Activated naive CD8-positive, alpha-beta T cell treated with anti-CD3 and anti-CD28 coated beads for 36 hours (primary cell): ENCODE results near the gene OPN1LW. TPM values are rescaled to one million over a fixed set of nuclear protein-coding genes. Genes with fewer than 3 reads are reported as not detected.
A peak's percentile ranks its signal among the peaks of the same experiment; 100 is the strongest.
"Not testable (repeated sequence)": the region's sequence is repeated elsewhere in the genome, so short reads cannot be mapped to it uniquely, and the experiment has no call there.

Experiments
- DNase-seq: peaks from one replicate; pipeline ENCODE4 v3.0.0; 2021
- H3K27ac Mint-ChIP-seq: one replicate; pipeline ENCODE4 v1.8.0; 2022; ENCODE audit warnings: mild to moderate bottlenecking, moderate library complexity, mixed read lengths
- H3K27me3 Mint-ChIP-seq: one replicate; pipeline ENCODE4 v1.8.0; 2022; ENCODE audit warnings: mild to moderate bottlenecking, mixed read lengths
- H3K36me3 Mint-ChIP-seq: one replicate; pipeline ENCODE4 v1.8.0; 2021; ENCODE audit warnings: mild to moderate bottlenecking, mixed read lengths
- H3K4me1 Mint-ChIP-seq: one replicate; pipeline ENCODE4 v1.8.0; 2021; ENCODE audit warnings: mixed read lengths
- H3K4me3 Mint-ChIP-seq: one replicate; pipeline ENCODE4 v1.8.0; 2022; ENCODE audit warnings: mild to moderate bottlenecking, moderate library complexity, mixed read lengths
- H3K9me3 Mint-ChIP-seq: one replicate; pipeline ENCODE4 v1.8.0; 2022; ENCODE audit warnings: mixed read lengths
- total RNA-seq, 2 experiments: library from RNA; stranded (reverse); gene quantifications; one replicate each; pipeline ENCODE4 v1.2.3, GENCODE V29; 2021

Gene OPN1LW
- not detected for total RNA-seq

DNA sequence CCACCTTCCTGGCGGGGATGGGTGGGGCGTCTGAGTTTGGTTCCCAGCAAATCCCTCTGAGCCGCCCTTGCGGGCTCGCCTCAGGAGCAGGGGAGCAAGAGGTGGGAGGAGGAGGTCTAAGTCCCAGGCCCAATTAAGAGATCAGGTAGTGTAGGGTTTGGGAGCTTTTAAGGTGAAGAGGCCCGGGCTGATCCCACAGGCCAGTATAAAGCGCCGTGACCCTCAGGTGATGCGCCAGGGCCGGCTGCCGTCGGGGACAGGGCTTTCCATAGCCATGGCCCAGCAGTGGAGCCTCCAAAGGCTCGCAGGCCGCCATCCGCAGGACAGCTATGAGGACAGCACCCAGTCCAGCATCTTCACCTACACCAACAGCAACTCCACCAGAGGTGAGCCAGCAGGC, at the start of gene OPN1LW:
Gene OPN1LW, plus strand, starts transcription at position 234 of the 400 bp plus-strand sequence. Its CDS starts 41 bp downstream, at position 275.
- H3K4me3 Mint-ChIP-seq, H3K27ac Mint-ChIP-seq, H3K4me1 Mint-ChIP-seq, H3K27me3 Mint-ChIP-seq, H3K36me3 Mint-ChIP-seq, DNase-seq, H3K9me3 Mint-ChIP-seq: not testable (repeated sequence)

DNA sequence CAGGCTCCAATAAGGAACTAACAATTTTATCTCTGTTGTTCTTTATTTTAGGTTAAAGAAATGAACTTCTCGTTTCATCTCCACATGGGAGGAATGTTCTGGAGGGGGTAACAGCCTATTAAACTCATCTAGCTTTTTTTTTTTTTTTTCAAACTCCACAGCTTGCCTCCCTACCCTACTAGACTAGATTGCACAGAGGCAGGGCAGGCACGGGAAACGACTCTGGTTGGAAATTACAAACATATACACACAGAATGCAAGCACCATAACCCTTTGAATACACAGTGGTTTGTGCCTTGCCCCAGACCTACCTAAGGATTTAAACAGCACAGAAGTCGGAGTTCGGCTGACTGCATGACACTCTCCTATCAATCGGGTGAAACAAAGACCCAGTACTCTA, 49.2 kb upstream of the OPN1LW start:
- Mint-ChIP-seq H3K9me3 (no peaks in the 10 kb centered on the region), H3K4me1 (peaks cover 61% of the 10 kb centered on the region), H3K27me3 (no peaks in the 10 kb centered on the region), H3K4me3 (peak overlapping the region; percentile 94), H3K36me3 (peaks cover 21% of the 10 kb centered on the region), H3K27ac (peak overlapping the region; percentile 39)
- no peak for DNase-seq

DNA sequence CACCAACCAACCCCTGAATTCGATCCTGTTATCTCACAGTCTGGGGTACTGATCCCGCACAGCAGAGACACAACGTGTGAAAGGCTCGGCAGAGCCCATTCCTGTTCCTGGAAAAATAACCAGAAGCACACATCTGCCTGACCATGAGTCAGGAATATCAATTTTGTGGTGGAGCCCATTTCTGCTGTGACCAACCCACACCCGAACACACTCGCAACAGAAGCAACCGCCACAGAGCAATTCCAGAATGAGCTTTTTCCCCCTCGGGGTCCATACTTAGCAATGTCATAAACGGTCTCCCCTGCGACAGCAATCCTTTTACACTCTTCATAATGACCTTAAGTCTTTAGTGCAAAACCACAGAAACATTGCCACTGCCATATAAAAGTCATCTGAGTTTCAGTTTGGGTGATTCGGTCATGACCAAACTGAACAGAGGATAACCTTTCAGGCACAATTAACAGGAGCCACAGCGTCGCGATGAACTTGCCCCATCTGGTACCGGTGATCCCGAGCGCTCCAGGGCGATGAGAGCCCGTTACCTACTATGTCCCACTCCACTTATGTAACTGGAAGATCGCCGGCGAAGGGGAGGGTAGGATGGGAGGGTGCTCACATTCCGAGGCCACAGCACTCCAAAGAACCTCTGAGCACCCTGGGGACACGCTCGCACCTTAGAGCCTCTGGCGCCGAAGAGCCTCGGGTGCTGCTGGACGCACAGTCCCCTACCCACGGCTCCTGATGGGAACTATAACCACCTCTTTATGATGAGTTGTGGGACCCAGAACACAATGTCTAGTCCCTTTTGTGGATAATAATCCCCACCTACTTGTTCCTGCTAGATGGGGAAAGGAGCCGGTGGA, 47.7 kb upstream of the OPN1LW start:
- Mint-ChIP-seq H3K36me3 (peaks cover 13% of the 10 kb centered on the region), H3K27me3 (no peaks in the 10 kb centered on the region), H3K4me3 (peak overlapping the region; percentile 94), H3K4me1 (peaks cover 57% of the 10 kb centered on the region), H3K27ac (peak overlapping the region; percentile 98), H3K9me3 (no peaks in the 10 kb centered on the region)
- peak; percentile 21 for DNase-seq

DNA sequence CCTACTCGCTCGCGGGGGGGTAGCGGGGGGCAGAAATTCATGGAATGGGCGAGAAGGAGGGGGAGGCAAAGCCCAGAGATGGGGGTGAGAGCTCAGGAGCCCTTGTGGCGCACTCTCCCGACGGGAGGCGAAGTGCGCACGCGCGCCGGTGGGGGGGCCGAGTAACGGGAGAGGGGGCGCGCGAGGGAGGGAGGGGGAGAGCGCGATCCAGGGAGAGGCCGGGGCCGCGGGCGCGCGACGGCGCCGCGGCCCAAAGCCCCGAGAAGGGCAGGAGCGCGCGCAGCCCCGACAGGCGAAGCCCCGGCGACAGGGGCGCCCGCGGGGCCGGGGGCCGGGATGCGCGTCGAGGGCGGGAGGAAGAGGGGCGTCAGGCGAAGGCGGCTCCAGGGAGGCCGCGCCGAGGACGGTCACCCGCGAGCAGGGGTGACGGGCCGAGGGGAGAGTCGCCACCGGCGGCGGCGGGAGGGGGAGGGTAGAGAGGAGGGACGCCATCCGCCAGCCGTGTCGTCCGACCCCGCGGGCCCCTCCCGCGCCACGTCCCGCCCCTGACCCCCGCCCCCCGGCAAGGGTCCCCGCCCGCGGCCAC, 46.9 kb upstream of the OPN1LW start:
- Mint-ChIP-seq H3K27ac (peak overlapping the region; percentile 98), H3K9me3 (no peaks in the 10 kb centered on the region), H3K36me3 (peaks cover 13% of the 10 kb centered on the region), H3K4me3 (peak overlapping the region; percentile 94), H3K4me1 (peaks cover 52% of the 10 kb centered on the region), H3K27me3 (no peaks in the 10 kb centered on the region)
- DNase-seq, result peak; percentile 73

DNA sequence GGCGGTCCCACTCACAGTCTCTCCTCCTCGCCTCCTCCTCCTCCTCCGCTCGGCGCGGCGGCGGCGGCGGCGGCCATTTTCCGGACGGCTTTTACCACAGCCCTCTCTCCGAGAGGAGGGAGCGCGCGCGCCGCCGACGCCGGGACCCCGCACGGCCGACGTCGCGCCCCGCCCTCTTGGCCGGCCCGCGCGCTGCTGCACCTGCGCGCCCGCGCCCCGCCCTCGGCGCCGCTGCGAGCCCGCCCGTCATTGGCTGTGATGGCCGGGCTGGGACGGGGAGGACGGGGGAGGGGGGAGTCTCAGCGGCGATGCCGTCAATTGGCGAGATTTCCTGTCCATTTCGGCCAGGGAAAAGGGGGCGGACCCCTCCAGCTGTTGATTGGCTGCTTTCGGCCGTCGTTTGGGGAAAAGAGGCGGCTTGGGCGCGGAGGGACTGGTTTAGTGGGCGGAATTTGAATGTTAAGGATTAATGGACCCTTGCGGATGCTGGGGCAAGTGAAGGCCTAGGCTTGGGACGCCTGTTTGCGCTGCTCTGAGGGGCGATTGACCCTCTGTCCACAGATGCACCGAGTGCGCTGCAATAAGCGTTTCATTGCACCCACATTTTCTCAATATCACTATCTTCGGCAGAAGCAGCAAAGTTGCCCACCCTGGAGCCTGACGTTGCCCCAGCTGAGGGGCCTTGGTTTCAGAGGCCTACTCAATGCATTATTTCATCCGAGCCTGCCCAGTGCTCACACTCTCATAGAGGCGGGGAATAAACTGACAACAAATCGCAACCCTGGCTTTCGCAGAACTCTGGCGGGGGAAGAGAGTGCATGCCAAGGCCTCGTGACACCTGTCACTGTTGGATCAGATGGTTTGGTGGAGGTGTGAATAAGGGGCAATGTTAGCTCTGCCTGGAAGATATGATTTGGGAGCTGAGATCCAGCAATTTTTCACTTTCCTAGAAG, 46.2 kb upstream of the OPN1LW start, which contains the start of gene MECP2:
Gene MECP2, minus strand, starts transcription at position 129 of the 953 bp plus-strand sequence.
- no peaks in the 10 kb centered on the region for H3K27me3 Mint-ChIP-seq
- no peaks in the 10 kb centered on the region for H3K9me3 Mint-ChIP-seq
- H3K4me3 Mint-ChIP-seq, result peak within 1 kb of the TSS; percentile 94
- H3K4me1 Mint-ChIP-seq, result peaks cover 44% of the 10 kb centered on the region
- DNase-seq, result peak; percentile 93
- H3K36me3 Mint-ChIP-seq, result peaks cover 13% of the 10 kb centered on the region
- H3K27ac Mint-ChIP-seq, result peak within 1 kb of the TSS; percentile 98

DNA sequence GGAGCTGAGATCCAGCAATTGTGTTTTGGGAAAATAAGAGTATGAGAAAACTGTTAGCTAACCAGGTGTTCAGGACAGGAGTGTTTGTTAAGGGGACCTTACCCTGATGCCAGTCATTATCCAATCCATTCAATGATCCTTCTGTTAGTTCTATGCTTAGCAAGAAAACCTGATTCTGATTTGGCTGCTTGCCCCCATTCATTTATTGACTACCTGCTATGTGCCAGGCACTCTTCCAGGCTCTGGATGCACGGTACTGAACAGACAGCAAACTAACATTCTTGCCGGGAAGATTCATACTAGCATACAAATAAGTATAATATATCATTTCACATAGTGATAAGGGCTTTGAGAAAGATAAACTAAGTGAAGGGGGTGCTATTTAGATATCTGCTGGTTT, 45.5 kb upstream of the OPN1LW start:
- peak overlapping the region; percentile 71 for H3K4me3 Mint-ChIP-seq
- H3K36me3 Mint-ChIP-seq, result peaks cover 13% of the 10 kb centered on the region
- H3K27ac Mint-ChIP-seq, result peak overlapping the region; percentile 79
- no peak for DNase-seq
- no peaks in the 10 kb centered on the region for H3K9me3 Mint-ChIP-seq
- H3K27me3 Mint-ChIP-seq, result no peaks in the 10 kb centered on the region
- H3K4me1 Mint-ChIP-seq, result peaks cover 39% of the 10 kb centered on the region

DNA sequence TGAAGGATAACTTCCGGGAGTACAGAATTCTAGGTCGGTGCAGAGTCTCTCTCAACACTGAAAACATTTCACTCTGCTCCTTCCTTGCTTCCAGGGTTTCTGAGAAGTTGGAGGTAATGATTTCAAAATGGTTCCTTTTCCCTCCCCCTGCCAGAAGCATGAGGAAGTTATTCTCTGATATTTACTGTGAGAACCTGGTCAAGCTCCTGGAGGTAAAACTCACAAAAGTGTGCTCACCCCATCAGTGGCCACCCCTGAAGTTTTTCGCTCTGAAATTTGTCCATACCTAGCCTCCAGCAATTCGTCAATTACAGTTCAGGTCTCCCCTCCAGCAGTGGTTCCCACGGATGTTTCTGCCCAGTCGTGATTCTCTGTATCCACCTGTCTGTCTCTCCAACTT, 30.3 kb upstream of the OPN1LW start:
- DNase-seq, result no peak
- Mint-ChIP-seq H3K9me3 (no peaks in the 10 kb centered on the region), H3K4me3 (no peak overlapping the region), H3K27me3 (no peaks in the 10 kb centered on the region), H3K4me1 (peaks cover 2% of the 10 kb centered on the region), H3K27ac (no peak overlapping the region), H3K36me3 (no peaks in the 10 kb centered on the region)

DNA sequence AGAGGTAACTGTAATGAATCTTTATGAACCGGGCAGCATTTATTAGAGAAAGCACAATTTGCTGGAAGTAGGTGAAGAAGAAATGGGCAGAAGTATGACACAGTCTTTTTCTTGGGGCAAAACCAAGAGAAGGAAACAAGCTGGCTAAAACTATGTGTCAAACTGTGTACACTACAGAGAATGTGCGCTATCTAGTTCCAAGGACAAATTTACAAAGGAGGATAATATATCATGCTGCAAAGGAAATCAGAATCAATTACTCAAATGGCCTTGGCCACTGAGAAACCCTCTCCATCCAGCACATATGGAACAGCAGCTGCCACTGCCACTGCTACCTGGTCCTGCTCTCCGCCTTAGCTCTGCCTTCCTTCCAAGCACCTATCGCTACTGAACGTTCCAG, 29.4 kb upstream of the OPN1LW start:
- H3K27ac Mint-ChIP-seq, result no peak overlapping the region
- H3K4me3 Mint-ChIP-seq, result no peak overlapping the region
- no peaks in the 10 kb centered on the region for H3K36me3 Mint-ChIP-seq
- H3K27me3 Mint-ChIP-seq, result no peaks in the 10 kb centered on the region
- no peaks in the 10 kb centered on the region for H3K9me3 Mint-ChIP-seq
- DNase-seq, result no peak
- peaks cover 2% of the 10 kb centered on the region for H3K4me1 Mint-ChIP-seq

DNA sequence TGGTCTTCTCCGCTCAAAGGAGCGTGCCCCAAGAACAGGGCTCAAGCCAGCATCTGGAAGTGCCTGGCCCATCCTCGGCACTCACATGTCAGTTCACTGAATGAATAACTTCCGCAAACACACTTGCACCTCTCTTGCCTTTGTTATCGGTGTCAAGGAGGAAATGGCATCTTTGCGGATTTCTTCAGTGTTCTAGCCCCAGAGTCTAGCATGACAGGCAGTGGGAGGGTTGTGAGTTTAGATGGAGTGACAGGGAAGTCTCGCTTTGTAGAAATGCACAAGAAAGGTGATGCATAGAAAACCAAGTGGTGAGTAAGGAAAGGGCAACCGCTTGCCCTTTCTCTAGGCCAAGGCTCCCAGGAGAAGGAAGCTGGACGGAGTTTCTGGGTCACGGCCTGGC, 29.0 kb upstream of the OPN1LW start:
- no peaks in the 10 kb centered on the region for H3K36me3 Mint-ChIP-seq
- DNase-seq, result no peak
- H3K27ac Mint-ChIP-seq, result no peak overlapping the region
- H3K4me1 Mint-ChIP-seq, result peaks cover 2% of the 10 kb centered on the region
- H3K27me3 Mint-ChIP-seq, result no peaks in the 10 kb centered on the region
- no peaks in the 10 kb centered on the region for H3K9me3 Mint-ChIP-seq
- no peak overlapping the region for H3K4me3 Mint-ChIP-seq

DNA sequence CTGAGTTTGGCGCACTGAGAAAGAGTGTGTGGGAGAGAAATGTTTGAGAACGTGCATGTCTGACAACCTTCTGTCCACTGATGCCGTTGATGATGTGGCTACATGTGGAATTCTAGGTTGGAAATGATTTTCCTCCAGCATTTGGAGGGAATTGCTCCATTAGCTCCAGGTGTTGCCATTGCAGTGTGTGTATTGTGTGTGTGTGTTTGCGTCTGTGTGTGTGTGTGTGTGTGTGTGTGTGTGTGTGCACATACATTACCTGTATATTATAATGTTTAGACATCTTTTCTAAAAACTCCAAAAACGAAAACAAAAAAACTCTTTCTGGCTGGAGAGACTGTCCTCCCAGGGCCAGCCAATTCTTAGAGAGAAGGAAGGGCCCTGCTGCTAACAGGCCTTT, 28.3 kb upstream of the OPN1LW start:
- no peaks in the 10 kb centered on the region for H3K36me3 Mint-ChIP-seq
- no peak overlapping the region for H3K4me3 Mint-ChIP-seq
- H3K27ac Mint-ChIP-seq, result no peak overlapping the region
- peaks cover 2% of the 10 kb centered on the region for H3K4me1 Mint-ChIP-seq
- H3K27me3 Mint-ChIP-seq, result no peaks in the 10 kb centered on the region
- peaks cover 1% of the 10 kb centered on the region for H3K9me3 Mint-ChIP-seq
- DNase-seq, result no peak

DNA sequence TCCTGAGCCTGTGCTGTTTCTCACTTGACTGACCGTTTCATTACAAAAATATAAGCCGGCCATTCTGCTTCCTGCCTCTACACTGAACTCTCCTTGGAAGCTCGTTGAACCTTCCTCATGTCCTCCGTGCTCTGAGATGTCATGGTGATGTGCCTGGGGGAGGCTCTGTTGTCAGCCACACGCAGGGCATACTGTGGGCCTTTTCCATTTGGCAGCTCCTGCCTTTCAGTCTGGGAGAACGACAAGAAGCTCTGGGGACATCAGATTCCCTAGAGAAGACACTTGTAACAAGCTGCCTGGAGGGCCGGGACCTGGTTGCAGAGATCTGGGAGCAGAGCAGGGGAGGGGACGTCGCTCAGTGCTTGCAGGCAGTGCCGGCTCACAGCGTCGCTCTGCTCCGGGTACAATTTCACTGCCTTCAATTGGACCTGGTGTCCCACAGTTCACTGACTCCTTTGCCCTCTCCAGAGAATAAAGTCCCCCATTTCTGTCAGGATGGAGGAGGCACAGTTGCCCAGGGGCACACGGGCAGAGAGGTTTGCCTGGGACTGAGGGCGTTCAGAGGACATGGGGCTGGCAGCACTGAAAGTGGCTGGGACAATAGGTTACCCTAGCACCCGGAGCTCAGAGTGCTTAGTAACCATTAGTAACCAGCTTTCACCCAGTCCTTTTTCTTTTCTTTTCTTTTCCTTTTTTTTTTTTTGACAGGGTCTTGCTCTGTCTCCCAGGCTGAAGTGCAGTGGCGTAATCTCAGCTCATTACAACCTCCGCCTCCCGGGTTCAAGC, 27.4 kb upstream of the OPN1LW start:
- Mint-ChIP-seq H3K27ac (no peak overlapping the region), H3K27me3 (no peaks in the 10 kb centered on the region), H3K9me3 (peaks cover 1% of the 10 kb centered on the region), H3K4me1 (no peaks in the 10 kb centered on the region), H3K4me3 (no peak overlapping the region), H3K36me3 (no peaks in the 10 kb centered on the region)
- no peak for DNase-seq

DNA sequence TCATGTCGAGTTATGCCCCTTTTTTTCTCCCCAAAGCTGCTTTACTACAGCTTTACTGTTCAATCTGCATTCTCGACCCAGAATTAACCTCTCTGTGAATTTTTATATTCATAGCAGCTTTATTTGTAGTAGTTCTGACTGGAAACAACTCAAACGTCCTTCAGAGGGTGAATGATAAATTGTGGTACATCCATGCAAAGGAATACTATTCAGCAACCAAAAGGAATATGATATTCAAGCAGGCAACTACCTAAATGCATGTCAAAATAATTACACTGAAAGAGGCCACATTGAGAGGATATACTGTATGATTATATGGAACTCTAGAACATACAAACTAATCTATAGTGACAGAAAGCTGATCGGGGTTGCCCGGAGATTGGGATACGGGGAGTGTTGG, 26.5 kb upstream of the OPN1LW start:
- no peak overlapping the region for H3K27ac Mint-ChIP-seq
- peaks cover 1% of the 10 kb centered on the region for H3K9me3 Mint-ChIP-seq
- H3K4me1 Mint-ChIP-seq, result no peaks in the 10 kb centered on the region
- no peaks in the 10 kb centered on the region for H3K27me3 Mint-ChIP-seq
- no peak overlapping the region for H3K4me3 Mint-ChIP-seq
- no peak for DNase-seq
- H3K36me3 Mint-ChIP-seq, result no peaks in the 10 kb centered on the region

DNA sequence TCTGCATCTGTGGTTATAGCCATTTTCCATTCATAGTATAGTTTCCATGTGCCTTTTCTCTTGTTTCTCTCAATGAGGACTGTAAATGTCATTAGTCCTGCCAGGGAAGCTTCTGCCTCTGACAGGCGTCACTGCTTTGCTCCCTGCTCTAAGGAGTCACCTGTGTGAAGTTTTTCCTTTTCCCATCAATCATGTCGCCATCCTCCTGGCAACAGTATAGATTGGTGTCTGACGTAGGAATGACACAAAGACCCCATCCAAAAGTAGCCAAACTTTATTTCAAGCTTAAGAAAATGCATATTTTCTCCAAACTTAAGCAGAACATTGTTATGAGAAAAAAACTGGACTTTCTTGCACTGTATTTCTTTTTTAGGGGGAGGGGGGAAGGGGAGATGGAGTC, 23.5 kb upstream of the OPN1LW start:
- no peaks in the 10 kb centered on the region for H3K27me3 Mint-ChIP-seq
- no peaks in the 10 kb centered on the region for H3K36me3 Mint-ChIP-seq
- no peak overlapping the region for H3K27ac Mint-ChIP-seq
- peaks cover 8% of the 10 kb centered on the region for H3K4me1 Mint-ChIP-seq
- peaks cover 1% of the 10 kb centered on the region for H3K9me3 Mint-ChIP-seq
- no peak overlapping the region for H3K4me3 Mint-ChIP-seq
- DNase-seq, result no peak

DNA sequence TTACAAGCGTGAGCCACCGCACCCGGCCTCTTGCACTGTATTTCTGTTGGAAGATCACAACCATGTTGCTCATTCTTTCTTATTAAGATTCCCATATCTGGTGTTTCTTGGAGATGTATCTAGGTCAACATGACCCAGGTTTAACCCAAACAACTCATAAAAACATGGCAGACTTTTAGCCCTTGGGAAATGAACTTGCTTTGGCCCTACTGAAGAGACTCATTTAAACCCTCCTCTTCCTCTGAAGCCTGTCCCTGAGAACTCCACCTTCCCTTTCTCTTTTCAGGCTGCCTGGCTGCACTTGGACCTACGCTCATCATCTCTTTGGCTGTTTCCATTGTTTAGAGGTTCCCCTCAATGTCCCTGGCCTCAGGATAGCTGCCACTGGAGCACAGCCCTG, 22.8 kb upstream of the OPN1LW start:
- H3K36me3 Mint-ChIP-seq, result no peaks in the 10 kb centered on the region
- H3K9me3 Mint-ChIP-seq, result peaks cover 1% of the 10 kb centered on the region
- H3K27me3 Mint-ChIP-seq, result no peaks in the 10 kb centered on the region
- peaks cover 8% of the 10 kb centered on the region for H3K4me1 Mint-ChIP-seq
- no peak overlapping the region for H3K4me3 Mint-ChIP-seq
- DNase-seq, result no peak
- no peak overlapping the region for H3K27ac Mint-ChIP-seq
